Progenitor cell of endocrine pancreas (in vitro differentiated cells): Measurements from ENCODE around the gene PLEKHD1. TPM values are rescaled to one million over a fixed set of nuclear protein-coding genes. Genes with fewer than 3 reads are reported as not detected.

Source experiments
- DNase-seq: peaks from one replicate; pipeline ENCODE4 v3.0.0; 2021; ENCODE audit warnings: low spot score; ENCODE audit not compliant: unreplicated experiment
- H3K27ac Mint-ChIP-seq: 2 replicates; pipeline ENCODE4 v1.8.0; 2021; ENCODE audit warnings: mild to moderate bottlenecking, moderate library complexity, mixed read lengths
- H3K27me3 Mint-ChIP-seq: 2 replicates; pipeline ENCODE4 v1.8.0; 2021; ENCODE audit warnings: mixed read lengths
- H3K36me3 Mint-ChIP-seq: 2 replicates; pipeline ENCODE4 v1.8.0; 2022; ENCODE audit warnings: mixed read lengths; ENCODE audit not compliant: insufficient read depth
- H3K4me1 Mint-ChIP-seq: 2 replicates; pipeline ENCODE4 v1.8.0; 2021; ENCODE audit warnings: low read depth, mixed read lengths
- H3K4me3 Mint-ChIP-seq: 2 replicates; pipeline ENCODE4 v1.8.0; 2021; ENCODE audit warnings: low read depth, mild to moderate bottlenecking, moderate library complexity, mixed read lengths
- H3K9me3 Mint-ChIP-seq: 2 replicates; pipeline ENCODE4 v1.8.0; 2021; ENCODE audit warnings: low read depth, mixed read lengths
- total RNA-seq: library from RNA; stranded (reverse); gene quantifications from 2 replicates; pipeline ENCODE4 v1.2.1, GENCODE V29; 2021
- TF ChIP-seq, protein P1 (sequence below): fragments of 200-600 bp; sonication (generic); IDR thresholded peaks from one replicate; pipeline ENCODE4 v1.5.0; 2021; ENCODE audit warnings: antibody characterized with exemption, mild to moderate bottlenecking; ENCODE audit not compliant: unreplicated experiment

The PLEKHD1 gene
- total RNA-seq, 1 donor from 2014 or later, result 1.5 TPM

DNA sequence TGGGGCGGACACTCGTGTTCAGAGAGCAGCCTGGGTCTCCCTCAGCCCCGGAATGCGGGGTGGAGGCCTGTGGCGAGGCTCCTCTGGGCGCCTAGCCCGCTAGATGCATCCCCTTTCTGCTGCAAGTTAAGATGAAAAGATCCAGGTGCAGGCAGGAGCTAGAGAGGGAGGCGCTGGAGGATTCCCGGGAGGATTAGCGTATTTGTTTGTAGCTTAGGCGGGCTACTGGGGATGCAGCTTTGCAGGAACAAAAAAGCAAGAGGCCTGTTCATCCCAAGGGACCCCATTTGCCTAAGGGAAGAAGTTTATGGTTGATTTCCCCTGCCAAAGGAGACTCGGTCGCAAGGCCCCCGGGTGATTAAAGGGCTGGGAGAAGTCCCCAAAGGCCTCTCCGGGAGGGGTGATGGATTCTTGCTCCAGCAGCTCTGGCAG is 89.3 kb downstream of the PLEKHD1 start:
- H3K36me3 Mint-ChIP-seq, result peaks cover 2% of the 10 kb centered on the region
- H3K27me3 Mint-ChIP-seq, result peaks cover 49% of the 10 kb centered on the region
- DNase-seq, result no peak
- TF ChIP-seq, protein P1, sequence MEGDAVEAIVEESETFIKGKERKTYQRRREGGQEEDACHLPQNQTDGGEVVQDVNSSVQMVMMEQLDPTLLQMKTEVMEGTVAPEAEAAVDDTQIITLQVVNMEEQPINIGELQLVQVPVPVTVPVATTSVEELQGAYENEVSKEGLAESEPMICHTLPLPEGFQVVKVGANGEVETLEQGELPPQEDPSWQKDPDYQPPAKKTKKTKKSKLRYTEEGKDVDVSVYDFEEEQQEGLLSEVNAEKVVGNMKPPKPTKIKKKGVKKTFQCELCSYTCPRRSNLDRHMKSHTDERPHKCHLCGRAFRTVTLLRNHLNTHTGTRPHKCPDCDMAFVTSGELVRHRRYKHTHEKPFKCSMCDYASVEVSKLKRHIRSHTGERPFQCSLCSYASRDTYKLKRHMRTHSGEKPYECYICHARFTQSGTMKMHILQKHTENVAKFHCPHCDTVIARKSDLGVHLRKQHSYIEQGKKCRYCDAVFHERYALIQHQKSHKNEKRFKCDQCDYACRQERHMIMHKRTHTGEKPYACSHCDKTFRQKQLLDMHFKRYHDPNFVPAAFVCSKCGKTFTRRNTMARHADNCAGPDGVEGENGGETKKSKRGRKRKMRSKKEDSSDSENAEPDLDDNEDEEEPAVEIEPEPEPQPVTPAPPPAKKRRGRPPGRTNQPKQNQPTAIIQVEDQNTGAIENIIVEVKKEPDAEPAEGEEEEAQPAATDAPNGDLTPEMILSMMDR, result no peak
- H3K27ac Mint-ChIP-seq, result no peak overlapping the region
- peak overlapping the region; percentile 29 for H3K4me3 Mint-ChIP-seq
- no peaks in the 10 kb centered on the region for H3K9me3 Mint-ChIP-seq
- peaks cover 2% of the 10 kb centered on the region for H3K4me1 Mint-ChIP-seq

DNA sequence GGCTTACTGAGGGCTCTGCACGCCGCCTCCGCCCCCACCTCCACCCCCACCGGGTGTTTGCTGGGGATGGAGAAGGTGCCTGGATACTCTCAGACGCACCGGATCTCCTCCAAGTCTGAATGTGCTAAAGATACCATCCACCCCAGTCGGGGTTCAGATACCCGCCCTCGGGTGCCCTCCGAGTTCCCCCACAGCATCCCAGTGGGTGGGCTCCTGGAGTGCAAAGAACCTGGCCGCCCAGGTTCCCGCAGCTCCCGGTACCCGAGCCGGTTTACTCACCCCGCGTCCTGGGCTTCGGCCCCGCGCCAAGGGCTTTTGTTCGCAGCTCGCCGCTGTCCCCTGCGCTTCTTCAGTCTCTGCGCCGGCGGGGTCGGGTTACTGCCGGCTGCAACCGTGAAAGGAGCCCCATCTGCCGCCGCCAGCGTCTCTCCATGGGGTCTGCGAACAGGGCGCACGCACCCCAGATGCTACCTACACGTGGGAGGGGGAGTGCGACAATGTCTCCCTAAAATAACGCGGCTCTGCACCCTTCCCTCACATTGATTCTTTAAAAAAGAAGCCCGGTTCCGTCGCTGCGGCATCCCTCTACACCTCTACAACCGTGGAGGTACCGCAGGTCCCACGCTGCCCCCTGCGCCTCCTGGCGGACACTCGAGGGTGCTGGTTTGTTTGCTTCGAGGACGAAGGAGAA is 89.9 kb downstream of the PLEKHD1 start, which contains the start of gene CCDC177:
Gene CCDC177 (minus strand): TSS at position 609 of the 691 bp plus-strand sequence. CDS start 1,249 bp downstream, outside the sequence.
- peak within 1 kb of the TSS; percentile 78 for H3K4me3 Mint-ChIP-seq
- DNase-seq, result peak; percentile 65
- H3K27ac Mint-ChIP-seq, result peak within 1 kb of the TSS; percentile 63
- peaks cover 44% of the 10 kb centered on the region for H3K27me3 Mint-ChIP-seq
- TF ChIP-seq, protein P1, result peak; percentile 99
- peaks cover 2% of the 10 kb centered on the region for H3K4me1 Mint-ChIP-seq
- peaks cover 2% of the 10 kb centered on the region for H3K36me3 Mint-ChIP-seq
- no peaks in the 10 kb centered on the region for H3K9me3 Mint-ChIP-seq

DNA sequence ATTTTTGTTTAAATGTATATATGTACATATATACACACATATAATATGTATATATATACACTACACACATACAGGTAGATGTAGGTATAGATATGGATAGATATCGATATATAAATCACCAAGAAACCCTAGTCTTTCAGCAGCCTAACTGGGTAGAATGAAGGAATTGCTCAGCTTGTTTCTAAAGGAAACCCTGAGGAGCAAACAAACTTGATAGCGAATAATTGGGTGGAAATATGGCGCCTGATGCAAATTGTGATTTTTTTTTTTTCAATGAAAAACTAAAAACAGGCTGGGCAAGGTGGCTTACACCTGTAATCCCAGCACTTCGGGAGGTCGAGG is 90.4 kb downstream of the PLEKHD1 start:
- Mint-ChIP-seq H3K4me3 (peak overlapping the region; percentile 78), H3K27ac (peak overlapping the region; percentile 63), H3K27me3 (peaks cover 40% of the 10 kb centered on the region), H3K9me3 (no peaks in the 10 kb centered on the region), H3K36me3 (peaks cover 2% of the 10 kb centered on the region), H3K4me1 (peaks cover 4% of the 10 kb centered on the region)
- TF ChIP-seq, protein P1, result no peak
- DNase-seq, result no peak

DNA sequence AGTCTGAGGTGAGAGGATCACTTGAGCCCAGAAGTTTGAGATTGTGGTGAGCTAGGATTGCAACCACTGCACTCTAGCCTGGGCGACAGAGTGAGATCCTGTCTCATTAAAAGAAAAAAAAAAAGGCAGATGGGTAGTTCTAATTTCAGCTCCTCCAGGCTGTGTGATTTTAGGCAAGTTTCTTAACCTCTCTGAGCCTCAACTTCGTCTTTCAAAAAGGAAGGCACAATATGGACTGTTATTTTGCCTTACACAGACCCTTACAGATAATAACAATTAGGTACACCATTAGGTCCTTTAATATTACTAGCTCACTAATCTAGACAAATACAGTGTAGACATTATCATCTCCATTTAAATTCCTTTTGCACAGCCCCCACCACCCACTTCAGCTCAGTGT is 94.9 kb downstream of the PLEKHD1 start:
- H3K27ac Mint-ChIP-seq, result no peak overlapping the region
- peaks cover 2% of the 10 kb centered on the region for H3K36me3 Mint-ChIP-seq
- DNase-seq, result no peak
- no peaks in the 10 kb centered on the region for H3K9me3 Mint-ChIP-seq
- TF ChIP-seq, protein P1, result no peak
- H3K27me3 Mint-ChIP-seq, result peaks cover 20% of the 10 kb centered on the region
- peaks cover 4% of the 10 kb centered on the region for H3K4me1 Mint-ChIP-seq
- no peak overlapping the region for H3K4me3 Mint-ChIP-seq

DNA sequence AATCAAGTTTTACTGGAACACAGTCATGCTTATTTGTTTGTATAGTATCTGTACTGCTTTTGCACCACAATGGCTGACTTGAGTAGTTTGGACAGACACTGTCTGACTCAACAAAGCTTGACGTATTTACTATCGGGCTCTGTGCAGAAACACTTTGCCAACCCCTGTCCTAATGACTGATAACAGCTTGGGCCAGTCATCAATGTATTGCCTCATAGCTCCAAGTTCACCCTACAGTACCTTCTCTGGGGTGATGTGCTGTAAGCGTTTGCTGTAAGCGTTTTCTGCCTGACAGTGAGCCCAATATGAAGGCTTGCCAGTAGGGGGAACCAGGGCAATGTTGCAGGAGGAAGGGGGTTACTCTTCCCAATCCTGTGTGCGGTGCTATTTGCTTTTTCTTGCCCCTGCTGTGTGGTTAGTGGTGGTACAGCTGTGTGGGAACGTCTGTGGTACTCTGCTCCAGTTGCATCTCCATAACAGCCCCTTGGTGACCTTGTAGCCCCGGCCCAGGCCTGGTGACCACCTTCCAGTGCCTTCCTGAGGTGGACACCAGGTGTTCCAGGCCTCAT is 95.6 kb downstream of the PLEKHD1 start:
- peaks cover 2% of the 10 kb centered on the region for H3K4me1 Mint-ChIP-seq
- no peak overlapping the region for H3K27ac Mint-ChIP-seq
- H3K36me3 Mint-ChIP-seq, result no peaks in the 10 kb centered on the region
- no peak overlapping the region for H3K4me3 Mint-ChIP-seq
- DNase-seq, result peak; percentile 24
- TF ChIP-seq, protein P1, result peak; percentile 58
- H3K27me3 Mint-ChIP-seq, result peaks cover 15% of the 10 kb centered on the region
- no peaks in the 10 kb centered on the region for H3K9me3 Mint-ChIP-seq

Other genes starting within 250 kb of the PLEKHD1 start
- 9.5 and 12.7 TPM in 2 replicates for gene GALNT16, start 224.6 kb upstream of the PLEKHD1 start, total RNA-seq
- gene ERH, start 86.4 kb upstream of the PLEKHD1 start, total RNA-seq, result 309 and 310 TPM in 2 replicates
- gene SLC39A9, start 86.0 kb upstream of the PLEKHD1 start, total RNA-seq, result 57.1 and 62.2 TPM in 2 replicates
- 0.22 and 0.24 TPM in 2 replicates for gene CCDC177, start 90.1 kb downstream of the PLEKHD1 start, total RNA-seq
- gene SUSD6, start 126.9 kb downstream of the PLEKHD1 start, total RNA-seq, result 21.0 and 22.3 TPM in 2 replicates